Measurements from ENCODE around the gene PRIM2.
A peak's percentile ranks its signal among the peaks of the same experiment; 100 is the strongest.
"Not testable (repeated sequence)": the region's sequence is repeated elsewhere in the genome, so short reads cannot be mapped to it uniquely, and the experiment has no call there.

PRIM2 gene

GRCh38 chr6:57368965-57369731 is 51.7 kb downstream of the PRIM2 start:
- DNase-seq (ENCODE audit: low read depth) = peak; percentile 14

DNA sequence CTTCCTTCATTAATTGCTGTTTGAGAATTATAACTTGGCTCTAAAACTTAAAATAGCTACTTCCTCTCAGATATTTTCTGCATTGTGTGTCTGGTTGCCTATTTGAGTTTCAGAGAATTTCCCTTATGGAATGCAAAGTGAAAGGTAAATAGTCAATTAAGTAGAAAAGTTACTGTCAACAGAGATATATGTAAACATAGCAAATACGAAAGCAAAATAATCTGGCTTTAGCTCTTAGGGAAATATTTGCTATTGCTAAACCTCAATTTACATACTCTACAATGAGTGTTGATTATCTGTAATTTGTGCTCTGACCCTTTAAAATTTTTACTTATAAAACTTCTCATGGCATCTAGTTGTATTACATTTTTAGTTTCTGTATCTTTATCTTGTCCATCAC is 54.3 kb downstream of the PRIM2 start:
- not testable (repeated sequence) for DNase-seq (ENCODE audit: low read depth)

DNA sequence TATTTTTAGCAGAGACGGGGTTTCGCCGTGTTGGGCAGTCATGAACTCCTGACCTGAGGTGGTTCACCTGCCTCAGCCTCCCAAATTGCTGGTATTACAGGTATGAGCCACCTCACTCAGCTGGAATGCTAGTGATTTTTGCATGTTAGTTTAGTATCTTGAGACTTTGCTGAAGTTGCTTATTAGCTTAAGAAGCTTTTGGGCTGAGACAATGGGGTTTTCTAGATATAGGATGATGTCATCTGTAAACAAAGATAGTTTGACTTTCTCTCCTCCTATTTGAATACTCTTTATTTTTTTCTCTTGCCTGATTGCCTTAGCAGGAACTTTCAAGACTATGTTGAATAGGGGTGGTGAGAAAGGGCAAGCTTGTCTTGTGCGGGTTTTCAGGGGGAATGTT is 57.3 kb downstream of the PRIM2 start:
- DNase-seq (ENCODE audit: low read depth) = peak; percentile 12

DNA sequence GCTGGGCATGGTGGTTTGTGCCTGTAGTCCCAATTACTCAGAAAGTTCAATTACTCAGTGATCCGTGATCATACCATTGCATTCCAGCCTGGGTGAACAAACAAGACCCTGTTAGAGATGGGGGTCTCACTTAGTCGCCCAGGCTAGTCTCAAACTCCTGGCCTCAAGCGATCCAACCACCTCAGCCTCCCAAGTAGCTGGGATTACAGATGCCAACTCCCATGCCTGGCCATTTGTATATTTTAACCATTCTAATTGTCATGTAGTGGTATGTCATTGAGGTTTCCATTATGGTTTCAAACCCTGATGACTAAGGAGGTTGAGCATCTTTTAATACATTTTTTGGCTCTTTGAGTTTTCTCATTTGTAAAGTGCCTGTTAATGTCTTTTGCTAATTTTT is 58.7 kb downstream of the PRIM2 start:
- DNase-seq (ENCODE audit: low read depth) = peak; percentile 47

GRCh38 chr6:57389038-57389592 is 71.7 kb downstream of the PRIM2 start:
- not testable (repeated sequence) for DNase-seq (ENCODE audit: low read depth)

DNA sequence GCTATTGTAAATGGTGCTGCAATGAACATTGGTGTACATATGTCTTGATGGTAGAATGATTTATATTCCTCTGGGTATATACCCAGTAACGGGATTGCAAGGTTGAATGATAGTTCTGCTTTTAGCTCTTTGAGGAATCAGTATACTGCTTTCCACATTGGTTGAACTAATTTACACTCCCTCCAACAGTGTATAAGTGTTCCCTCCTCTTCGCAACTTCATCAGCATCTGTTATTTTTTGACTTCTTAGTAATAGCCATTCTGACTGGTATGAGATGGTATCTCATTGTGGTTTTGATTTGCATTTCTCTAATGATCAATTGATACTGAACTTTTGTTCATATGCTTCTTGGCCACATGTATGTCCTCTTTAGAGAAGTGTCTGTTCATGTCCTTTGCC is 73.4 kb downstream of the PRIM2 start:
- not testable (repeated sequence) for DNase-seq (ENCODE audit: low read depth)

DNA sequence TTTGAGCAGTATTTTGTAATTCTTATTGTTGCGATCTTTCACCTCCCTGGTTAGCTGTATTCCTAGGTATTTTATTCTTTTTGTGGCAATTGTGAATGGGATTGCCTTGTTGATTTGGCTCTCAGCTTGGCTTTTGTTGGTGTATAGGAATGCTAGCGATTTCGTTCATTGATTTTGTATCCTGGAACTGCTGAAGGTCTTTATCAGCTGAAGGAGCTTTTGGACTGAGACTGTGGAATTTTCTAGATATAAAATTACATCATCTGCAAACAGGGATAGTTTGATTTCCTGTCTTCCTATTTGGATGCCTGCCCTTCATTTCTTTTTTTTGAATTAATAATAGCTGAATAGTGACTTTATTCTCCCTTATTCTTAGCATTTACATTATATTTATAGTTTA is 74.6 kb downstream of the PRIM2 start:
- not testable (repeated sequence) for DNase-seq (ENCODE audit: low read depth)

- DNase-seq (ENCODE audit: low read depth) = not testable (repeated sequence)
Observed at GRCh38 chr6:57419341-57419740, 101.9 kb downstream of the PRIM2 start.

DNA sequence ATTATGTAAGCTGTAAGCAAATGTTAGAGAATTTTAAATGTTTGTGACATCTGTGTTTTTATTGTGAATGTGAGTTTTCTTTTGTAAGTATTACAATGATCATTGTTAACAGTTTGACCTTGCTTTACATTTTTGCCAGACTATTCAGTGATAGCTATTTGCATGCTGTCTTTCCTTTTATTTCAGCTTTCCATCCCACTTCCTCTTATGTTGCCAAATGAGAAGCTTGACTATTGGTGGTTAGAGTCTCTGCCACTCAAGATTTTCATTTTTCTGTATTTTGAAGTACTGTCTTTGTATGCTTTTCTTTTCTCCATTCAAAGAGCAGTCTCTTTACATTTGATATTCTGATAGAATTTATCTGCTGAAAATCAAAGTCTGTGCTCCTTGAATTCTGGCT is 104.1 kb downstream of the PRIM2 start:
- DNase-seq (ENCODE audit: low read depth) = no peak

DNA sequence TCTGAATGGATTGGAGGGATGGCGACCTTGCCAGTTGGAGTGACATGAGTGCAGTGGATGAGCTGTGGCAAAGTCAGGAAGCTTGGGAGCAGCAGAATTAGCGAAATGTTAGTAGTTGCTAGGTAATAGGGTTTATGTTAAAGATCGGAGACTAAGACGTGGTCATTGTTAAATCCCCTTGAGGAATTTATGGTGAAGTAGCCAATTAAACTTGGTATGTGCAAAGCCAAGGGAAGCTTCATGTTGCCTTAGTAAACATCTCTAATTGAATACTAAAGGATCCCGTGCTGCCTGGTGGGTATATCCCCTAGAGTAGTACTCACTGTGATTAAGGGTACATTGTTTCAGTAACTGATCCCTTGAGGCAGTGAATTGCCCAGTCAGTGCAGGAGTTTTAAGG is 106.0 kb downstream of the PRIM2 start:
- DNase-seq (ENCODE audit: low read depth) = no peak

DNA sequence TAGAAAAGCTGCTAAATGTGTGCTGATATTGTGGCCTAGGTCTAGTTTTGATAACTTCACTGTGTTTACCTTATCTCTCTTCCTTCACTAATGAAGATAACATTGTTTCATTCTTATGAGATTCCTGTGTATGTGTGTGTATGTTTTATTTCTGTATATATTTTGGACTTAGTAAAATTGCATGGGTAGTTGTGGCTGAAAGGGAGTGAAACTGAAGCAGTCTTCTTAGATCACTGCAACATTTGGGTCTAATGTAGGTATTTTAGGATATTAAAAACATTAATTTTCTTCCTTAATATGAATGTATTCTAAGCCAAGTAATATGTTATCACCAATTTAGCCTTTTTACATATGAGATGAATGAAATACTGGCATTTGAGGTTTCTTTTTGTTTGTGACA is 114.3 kb downstream of the PRIM2 start:
- DNase-seq (ENCODE audit: low read depth) = not testable (repeated sequence)

DNA sequence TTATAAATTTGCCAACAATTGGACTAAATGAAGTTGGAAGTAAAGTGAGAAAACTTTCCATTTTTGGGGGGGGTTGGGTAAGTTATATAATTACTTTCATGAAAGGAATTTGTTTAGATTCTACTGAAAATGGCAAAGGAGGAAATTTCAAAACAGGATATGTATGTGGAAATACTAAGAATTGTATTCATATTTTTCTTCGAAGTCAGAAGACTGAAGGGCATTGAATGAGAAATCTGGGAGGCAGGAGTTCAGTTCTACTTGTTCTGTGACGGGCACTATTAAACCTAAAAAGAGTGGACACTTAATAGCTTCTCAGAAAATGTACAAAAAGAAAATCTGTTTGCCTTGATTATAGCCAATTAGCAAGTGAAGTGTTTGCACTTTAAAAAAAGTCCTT is 114.7 kb downstream of the PRIM2 start:
- peak; percentile 89 for DNase-seq (ENCODE audit: low read depth)

DNA sequence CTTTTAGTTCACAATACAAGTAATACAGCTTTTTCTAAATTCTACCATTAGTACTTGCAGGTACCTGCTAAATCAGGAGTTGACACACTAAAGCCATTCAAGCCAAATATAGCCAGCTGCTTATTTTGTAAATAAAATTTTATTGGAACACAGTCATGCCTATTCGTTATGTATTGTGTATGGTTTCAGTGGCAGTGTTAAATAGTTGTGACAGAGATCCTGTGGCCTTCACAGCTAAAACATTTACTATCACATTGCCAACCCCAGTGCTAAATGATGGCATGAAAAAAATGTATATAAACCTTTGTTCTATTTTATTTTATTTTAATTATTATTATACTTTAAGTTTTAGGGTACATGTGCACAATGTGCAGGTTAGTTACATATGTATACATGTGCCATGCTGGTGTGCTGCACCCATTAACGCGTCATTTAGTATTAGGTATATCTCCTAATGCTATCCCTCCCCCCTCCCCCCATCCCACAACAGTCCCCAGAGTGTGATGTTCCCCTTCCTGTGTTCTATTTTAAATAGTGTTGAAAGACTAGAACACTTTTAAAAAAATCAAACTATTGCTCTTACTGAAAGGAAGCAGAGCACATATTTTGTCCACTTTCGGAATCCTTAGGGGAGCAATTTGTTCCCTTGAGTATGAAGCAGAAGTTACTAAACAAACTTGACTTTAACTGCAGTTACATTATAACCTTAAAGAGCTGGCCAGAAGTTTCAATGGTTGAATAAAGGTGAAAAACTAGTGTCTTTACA is 115.7 kb downstream of the PRIM2 start:
- no peak for DNase-seq (ENCODE audit: low read depth)

GRCh38 chr6:57433790-57434189 is 116.4 kb downstream of the PRIM2 start:
- not testable (repeated sequence) for DNase-seq (ENCODE audit: low read depth)

GRCh38 chr6:57434944-57435343 is 117.5 kb downstream of the PRIM2 start:
- DNase-seq (ENCODE audit: low read depth) = no peak

GRCh38 chr6:57435475-57436160 is 118.2 kb downstream of the PRIM2 start:
- DNase-seq (ENCODE audit: low read depth) = no peak

DNA sequence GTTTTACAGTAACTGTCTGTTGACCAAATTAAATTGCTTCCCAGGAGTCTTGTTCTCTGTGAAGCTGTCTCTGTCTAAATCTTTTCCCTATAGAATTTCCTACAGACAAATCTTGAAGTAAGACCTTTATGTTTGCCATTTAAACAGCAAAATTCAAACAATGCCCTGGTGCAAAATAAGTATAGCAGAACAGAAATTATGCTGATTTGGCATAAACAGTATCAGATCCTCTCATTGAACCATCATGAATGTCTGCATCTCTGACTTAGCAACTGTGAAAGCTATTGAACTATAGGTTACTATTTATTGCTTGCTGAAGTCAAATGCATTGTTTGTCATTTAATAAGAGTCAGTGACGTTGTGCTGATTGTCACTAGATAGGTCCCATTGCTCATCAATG is 123.3 kb downstream of the PRIM2 start:
- DNase-seq (ENCODE audit: low read depth) = not testable (repeated sequence)

- not testable (repeated sequence) for DNase-seq (ENCODE audit: low read depth)
Observed at GRCh38 chr6:57442133-57442532, 124.7 kb downstream of the PRIM2 start.

GRCh38 chr6:57443181-57443580 is 125.8 kb downstream of the PRIM2 start:
- DNase-seq (ENCODE audit: low read depth) = not testable (repeated sequence)

DNA sequence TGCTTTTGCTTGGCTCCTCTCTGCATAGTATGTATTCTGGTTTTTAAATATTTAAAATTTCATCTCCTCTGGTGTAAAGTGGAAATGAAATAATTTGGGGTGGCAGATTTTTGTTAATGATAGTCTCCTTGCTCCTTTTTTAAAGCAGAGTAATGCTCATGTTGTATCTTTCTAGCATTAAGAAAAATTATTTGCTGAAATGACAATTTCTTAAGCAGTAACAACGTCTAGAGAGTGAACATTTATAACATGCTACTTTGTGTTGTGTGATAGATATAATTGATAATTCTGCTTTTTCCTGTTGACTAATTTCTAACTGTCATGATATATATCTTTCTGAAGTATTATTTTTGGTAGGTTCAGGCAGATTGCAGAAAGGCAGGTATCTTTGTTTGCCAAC is 127.4 kb downstream of the PRIM2 start:
- not testable (repeated sequence) for DNase-seq (ENCODE audit: low read depth)

- DNase-seq (ENCODE audit: low read depth) = not testable (repeated sequence)
Observed at GRCh38 chr6:57445379-57445778, 127.9 kb downstream of the PRIM2 start.

DNA sequence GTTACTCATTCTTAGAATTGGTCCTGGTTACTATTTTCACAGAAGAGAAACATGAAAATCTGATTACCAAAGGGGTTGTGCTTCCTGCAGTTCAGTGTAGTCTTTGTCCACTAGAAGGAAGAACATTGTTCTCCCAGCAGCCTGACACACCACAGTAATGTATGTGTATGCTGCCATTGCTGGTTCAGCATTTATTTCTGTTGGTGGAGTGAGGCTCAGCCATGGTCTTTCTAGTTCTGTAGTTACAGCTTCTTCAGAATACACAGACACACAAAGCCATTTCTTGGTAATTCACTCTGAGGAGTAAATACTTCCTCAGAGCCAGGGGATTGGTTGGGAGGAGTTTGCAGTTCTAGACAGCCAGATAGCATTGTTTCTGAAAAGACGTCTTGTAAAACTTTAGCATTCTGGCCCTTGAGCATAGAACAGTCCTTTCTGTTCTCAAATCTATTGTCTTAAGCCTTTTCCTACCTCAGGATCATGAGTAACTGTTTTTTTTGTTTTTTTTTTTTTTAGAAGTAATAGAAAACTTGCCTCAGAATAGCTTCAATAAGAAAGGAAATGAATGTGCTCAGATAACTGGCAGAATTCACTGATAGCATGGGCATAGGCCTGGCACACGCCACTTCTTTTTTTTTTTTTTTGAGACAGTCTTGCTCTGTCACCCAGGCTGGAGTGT is 128.5 kb downstream of the PRIM2 start:
- DNase-seq (ENCODE audit: low read depth) = not testable (repeated sequence)

Data from ELR (cell line).